PC-3 (cell line): ENCODE measurements around the gene CCL8.

ENCODE experiments used
- CTCF ChIP-seq: fragments of 300-600 bp; sonication (generic); conservative IDR thresholded peaks from 2 replicates; pipeline ENCODE4 v1.5.1; 2017; ENCODE audit warnings: antibody characterized with exemption, low read depth, mild to moderate bottlenecking, low read length
- EZH2 ChIP-seq: fragments of 300-600 bp; sonication (generic); IDR thresholded peaks from one replicate; pipeline ENCODE4 v1.6.1; 2017; ENCODE audit warnings: antibody characterized with exemption, mild to moderate bottlenecking, low read length; ENCODE audit not compliant: unreplicated experiment
- EZH2phosphoT487 ChIP-seq: fragments of 300-600 bp; sonication (generic); IDR thresholded peaks from 2 replicates; pipeline ENCODE4 v1.6.1; 2018; ENCODE audit warnings: mild to moderate bottlenecking, antibody characterized with exemption, low read length, borderline replicate concordance

GRCh38 chr17:34290586-34290985 lies 28.6 kb upstream of the CCL8 start:
- TF ChIP-seq CTCF (no peak), EZH2phosphoT487 (no peak), EZH2 (no peak)
